Lower leg skin (tissue), 4 donors: Measurements from ENCODE around the gene POU2AF2. TPM values are rescaled to one million over a fixed set of nuclear protein-coding genes. Genes with fewer than 3 reads are reported as not detected.

Experiments used
- DNase-seq, 2 donors: peaks; one replicate each; pipeline ENCODE4 v3.0.0-alpha.2; 2019; ENCODE audit warnings: low spot score in 2 of 2
- H3K4me3 ChIP-seq: fragments of 200-600 bp; sonication (generic); 2 replicates; pipeline ENCODE4 v1.5.1; 2017; ENCODE audit warnings: mild to moderate bottlenecking, low read depth; ENCODE audit not compliant: poor library complexity, severe bottlenecking
- POLR2A ChIP-seq, 2 donors: fragments of 450-650 bp; IDR thresholded peaks; one replicate each; pipeline ENCODE4 v1.6.1; 2016 to 2017; ENCODE audit warnings: antibody characterized with exemption in 2 of 2, mild to moderate bottlenecking in 1 of 2, moderate library complexity in 1 of 2
- WGBS, 2 donors: methylation state at CpG; one replicate each; pipeline ENCODE4 v1.1.5; 2018; 5-methylcytosine and 5-hydroxymethylcytosine counted together
- intact Hi-C: fragments of 100-400 bp; cut with DNase I; formaldehyde crosslinking; loops from one replicate; pipeline ENCODE4 v1.15.0; 2023; ENCODE audit warnings: low total_unique reads
- total RNA-seq, 4 donors: library from RNA; depleted of rRNA; stranded (reverse); fragments of >200 nt; gene quantifications; one replicate each; pipeline ENCODE4 v1.1.0, GENCODE V29; 2016
- TF ChIP-seq, protein P1 (sequence below), 3 donors: fragments of 450-650 bp; IDR thresholded peaks; one replicate each; pipeline ENCODE4 v1.5.1; 2016; ENCODE audit warnings: antibody characterized with exemption in 3 of 3, mild to moderate bottlenecking in 3 of 3, moderate library complexity in 2 of 3

The POU2AF2 gene
- total RNA-seq, 4 donors from 2014 or later = not detected

- TF ChIP-seq POLR2A (IDR thresholded peaks at IDR 0.05) = no peak
- TF ChIP-seq, protein P1, sequence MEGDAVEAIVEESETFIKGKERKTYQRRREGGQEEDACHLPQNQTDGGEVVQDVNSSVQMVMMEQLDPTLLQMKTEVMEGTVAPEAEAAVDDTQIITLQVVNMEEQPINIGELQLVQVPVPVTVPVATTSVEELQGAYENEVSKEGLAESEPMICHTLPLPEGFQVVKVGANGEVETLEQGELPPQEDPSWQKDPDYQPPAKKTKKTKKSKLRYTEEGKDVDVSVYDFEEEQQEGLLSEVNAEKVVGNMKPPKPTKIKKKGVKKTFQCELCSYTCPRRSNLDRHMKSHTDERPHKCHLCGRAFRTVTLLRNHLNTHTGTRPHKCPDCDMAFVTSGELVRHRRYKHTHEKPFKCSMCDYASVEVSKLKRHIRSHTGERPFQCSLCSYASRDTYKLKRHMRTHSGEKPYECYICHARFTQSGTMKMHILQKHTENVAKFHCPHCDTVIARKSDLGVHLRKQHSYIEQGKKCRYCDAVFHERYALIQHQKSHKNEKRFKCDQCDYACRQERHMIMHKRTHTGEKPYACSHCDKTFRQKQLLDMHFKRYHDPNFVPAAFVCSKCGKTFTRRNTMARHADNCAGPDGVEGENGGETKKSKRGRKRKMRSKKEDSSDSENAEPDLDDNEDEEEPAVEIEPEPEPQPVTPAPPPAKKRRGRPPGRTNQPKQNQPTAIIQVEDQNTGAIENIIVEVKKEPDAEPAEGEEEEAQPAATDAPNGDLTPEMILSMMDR (IDR thresholded peaks at IDR 0.05) = no peak
- WGBS, 2 donors = 78 to 84% methylated on average over 9 of the region's 9 CpGs
- intact Hi-C loops = no loop called here
- no peak for DNase-seq
- no peak overlapping the region for H3K4me3 ChIP-seq
These were observed 89.3 kb downstream of the POU2AF2 start for GRCh38 chr11:111334532-111335502.

DNA sequence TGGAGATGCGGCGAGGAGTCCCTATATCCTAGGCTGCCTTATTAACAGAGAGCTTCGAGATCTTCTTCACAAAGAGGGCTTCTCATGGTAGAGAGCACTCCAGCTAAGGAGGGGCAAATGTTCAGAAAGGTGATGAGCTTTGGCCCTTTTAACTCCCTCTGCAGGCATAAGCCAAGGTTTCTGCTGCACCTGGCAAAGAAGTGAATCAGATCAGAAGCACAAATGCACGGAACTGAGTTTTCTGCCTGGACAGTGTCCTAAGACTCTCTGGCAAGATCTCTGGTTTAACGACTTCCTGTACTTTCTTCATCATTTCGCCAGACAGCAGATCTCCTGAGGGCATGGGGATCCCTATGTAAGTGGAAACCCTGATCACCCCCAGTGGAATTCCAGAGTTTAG is 90.0 kb downstream of the POU2AF2 start:
- intact Hi-C loops = no loop called here
- WGBS, 2 donors = 61 to 68% methylated on average over 6 of the region's 6 CpGs
- no peak for DNase-seq
- H3K4me3 ChIP-seq = no peak overlapping the region
- TF ChIP-seq, protein P1 (IDR thresholded peaks at IDR 0.05) = no peak

Other genes with a start within 250 kb of the POU2AF2 start
- gene POU2AF3, start 52.8 kb downstream of the POU2AF2 start, total RNA-seq = not detected
- under 1 TPM in 1 of 4 donors, not detected in 3; 0.13 TPM for gene POU2AF1, start 133.6 kb downstream of the POU2AF2 start, total RNA-seq